ENCODE results near the gene NENF.

The NENF gene

DNA sequence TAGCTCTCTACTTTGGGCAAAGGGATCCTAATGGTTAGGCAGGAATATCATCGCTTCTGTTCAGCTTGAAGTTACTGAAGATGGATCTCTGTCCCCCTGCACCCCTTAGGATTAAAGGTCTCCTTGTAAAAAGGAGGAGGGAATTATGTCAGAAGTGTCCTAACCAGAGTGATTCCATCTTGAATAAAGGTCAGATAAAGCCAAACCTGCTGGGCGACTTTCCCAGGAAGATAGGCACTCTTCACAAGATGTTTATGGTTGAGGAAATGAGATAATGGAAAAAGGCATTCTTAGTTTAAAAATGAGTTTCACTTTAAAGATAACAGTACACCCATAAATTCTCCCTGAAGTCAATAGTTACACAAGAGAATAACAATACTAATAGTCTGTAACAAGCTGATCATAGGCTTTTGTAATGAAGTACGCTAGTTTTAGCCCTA, 1.7 kb upstream of the NENF start:
- H3K9ac ChIP-seq (ENCODE audit: low read depth in 1 of 2, low read length in 2 of 2) = peak overlapping the region in 1 of 2 donors; percentile 12
- H3K27me3 ChIP-seq (ENCODE audit: control insufficient read depth in 2 of 2, insufficient read depth in 2 of 2, low read length in 2 of 2) = no peaks in the 10 kb centered on the region
- H3K4me1 ChIP-seq (ENCODE audit: control insufficient read depth in 2 of 2, insufficient read depth in 2 of 2, low read length in 2 of 2) = peaks cover 9 to 22% of the 10 kb centered on the region in 2 donors
- no peaks in the 10 kb centered on the region for H3K9me3 ChIP-seq (ENCODE audit: control insufficient read depth in 2 of 2, low read length in 2 of 2)
- no peaks in the 10 kb centered on the region for H3K36me3 ChIP-seq (ENCODE audit: control insufficient read depth in 2 of 2, insufficient read depth in 2 of 2, low read length in 2 of 2)
- peak overlapping the region; percentile 51 to 60 for H3K27ac ChIP-seq (ENCODE audit: low read depth in 2 of 2, low read length in 2 of 2)
- H3K4me3 ChIP-seq (ENCODE audit: low read length in 2 of 2) = no peak overlapping the region

DNA sequence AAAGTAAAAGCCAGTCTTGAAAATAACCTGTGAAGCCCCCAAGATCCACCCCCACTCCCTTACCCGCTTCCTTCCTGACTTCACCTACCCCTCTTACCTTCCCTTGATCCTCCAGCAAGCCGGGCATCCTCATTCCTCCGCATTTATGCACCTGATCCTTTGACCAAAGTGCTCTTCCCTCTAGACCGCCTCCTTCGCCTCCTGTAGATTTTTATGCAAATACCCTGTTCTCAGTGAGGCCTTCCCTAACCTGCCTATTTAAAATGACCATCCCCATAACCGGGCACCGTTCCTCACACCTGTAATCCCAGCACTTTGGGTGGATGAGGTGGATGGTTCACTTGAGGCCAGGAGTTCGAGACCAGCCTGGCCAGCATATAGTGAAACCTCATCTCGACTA, 1.1 kb upstream of the NENF start:
- H3K27ac ChIP-seq (ENCODE audit: low read depth in 2 of 2, low read length in 2 of 2) = peak overlapping the region in 1 of 2 donors; percentile 60
- no peak overlapping the region for H3K4me3 ChIP-seq (ENCODE audit: low read length in 2 of 2)

DNA sequence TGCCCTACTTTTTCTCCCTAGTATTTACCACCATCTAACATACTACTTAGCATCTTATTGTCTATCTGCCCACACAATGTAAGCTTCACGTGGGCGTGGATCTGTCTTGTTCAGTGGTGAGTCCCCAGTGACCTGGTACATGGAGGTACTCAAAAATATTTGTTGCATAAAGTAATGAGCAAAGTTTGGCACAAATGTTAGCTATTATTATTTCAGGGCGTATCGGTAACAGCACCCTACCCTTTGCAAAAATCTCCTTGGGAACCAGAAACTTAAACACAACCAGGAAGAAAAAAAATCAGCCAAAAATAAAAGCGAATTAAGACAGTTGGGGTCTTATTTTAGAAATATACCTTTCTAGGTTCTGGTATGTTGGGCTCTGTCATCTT, 454 bp upstream of the NENF start:
- Histone ChIP-seq H3K4me3 (ENCODE audit: low read length in 2 of 2) (peak overlapping the region; percentile 64 to 77), H3K9me3 (ENCODE audit: control insufficient read depth in 2 of 2, low read length in 2 of 2) (no peaks in the 10 kb centered on the region), H3K4me1 (ENCODE audit: control insufficient read depth in 2 of 2, insufficient read depth in 2 of 2, low read length in 2 of 2) (peaks cover 9 to 22% of the 10 kb centered on the region in 2 donors), H3K36me3 (ENCODE audit: control insufficient read depth in 2 of 2, insufficient read depth in 2 of 2, low read length in 2 of 2) (no peaks in the 10 kb centered on the region), H3K27me3 (ENCODE audit: control insufficient read depth in 2 of 2, insufficient read depth in 2 of 2, low read length in 2 of 2) (no peaks in the 10 kb centered on the region), H3K9ac (ENCODE audit: low read depth in 1 of 2, low read length in 2 of 2) (peak overlapping the region; percentile 63 to 75), H3K27ac (ENCODE audit: low read depth in 2 of 2, low read length in 2 of 2) (peak overlapping the region; percentile 17 to 19)

More for the DNA sequence above, 1.1 kb upstream of the NENF start:
- no peaks in the 10 kb centered on the region for H3K9me3 ChIP-seq (ENCODE audit: control insufficient read depth in 2 of 2, low read length in 2 of 2)
- no peaks in the 10 kb centered on the region for H3K27me3 ChIP-seq (ENCODE audit: control insufficient read depth in 2 of 2, insufficient read depth in 2 of 2, low read length in 2 of 2)
- peaks cover 9 to 22% of the 10 kb centered on the region in 2 donors for H3K4me1 ChIP-seq (ENCODE audit: control insufficient read depth in 2 of 2, insufficient read depth in 2 of 2, low read length in 2 of 2)
- H3K36me3 ChIP-seq (ENCODE audit: control insufficient read depth in 2 of 2, insufficient read depth in 2 of 2, low read length in 2 of 2) = no peaks in the 10 kb centered on the region
- H3K9ac ChIP-seq (ENCODE audit: low read depth in 1 of 2, low read length in 2 of 2) = peak overlapping the region in 1 of 2 donors; percentile 12

DNA sequence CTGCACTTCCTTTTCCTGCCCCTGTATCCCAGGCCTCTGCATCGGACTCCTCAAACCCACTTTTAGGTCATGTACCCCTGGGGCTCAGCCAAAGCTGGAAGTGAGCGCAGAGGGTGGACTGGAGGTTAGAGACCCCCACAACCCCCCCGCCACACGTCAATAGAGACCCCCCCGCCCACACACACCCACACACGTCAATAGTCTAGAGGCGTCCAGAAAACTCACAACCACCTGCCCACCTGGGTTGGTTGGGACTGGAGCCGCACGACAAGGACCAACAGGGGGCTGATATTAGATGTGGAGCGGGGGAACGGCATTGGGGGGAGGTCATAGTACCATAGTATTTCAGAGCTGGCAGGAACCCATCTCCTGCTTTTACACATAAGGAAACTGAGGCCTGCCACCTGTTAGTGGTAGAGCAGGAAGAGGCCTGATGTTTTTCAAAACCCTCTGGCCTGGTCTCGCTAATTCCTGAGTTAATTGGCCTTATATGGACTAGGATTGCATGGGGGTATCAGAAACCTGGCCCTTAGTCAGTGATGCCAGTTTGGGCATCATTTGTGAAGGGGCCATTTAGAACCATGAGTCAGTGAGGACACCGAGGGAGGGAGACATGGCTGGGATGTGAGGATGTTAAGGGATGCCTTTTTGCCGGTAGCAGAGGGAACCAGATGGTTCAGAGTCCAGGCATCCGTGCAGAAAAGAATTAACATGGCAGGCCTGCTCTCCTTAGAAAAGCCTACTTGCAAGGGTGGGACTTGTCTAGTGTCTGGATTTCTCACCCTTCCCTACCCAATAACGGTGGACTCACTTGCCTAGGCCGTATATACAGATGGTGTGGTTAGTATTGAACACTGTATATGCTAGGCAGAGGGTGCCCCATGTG, 1.1 kb downstream of the NENF start:
- no peaks in the 10 kb centered on the region for H3K9me3 ChIP-seq (ENCODE audit: control insufficient read depth in 2 of 2, low read length in 2 of 2)
- H3K4me3 ChIP-seq (ENCODE audit: low read length in 2 of 2) = peak overlapping the region; percentile 71 to 77
- H3K9ac ChIP-seq (ENCODE audit: low read depth in 1 of 2, low read length in 2 of 2) = peak overlapping the region; percentile 75 to 77
- H3K4me1 ChIP-seq (ENCODE audit: control insufficient read depth in 2 of 2, insufficient read depth in 2 of 2, low read length in 2 of 2) = peaks cover 9 to 22% of the 10 kb centered on the region in 2 donors
- H3K36me3 ChIP-seq (ENCODE audit: control insufficient read depth in 2 of 2, insufficient read depth in 2 of 2, low read length in 2 of 2) = no peaks in the 10 kb centered on the region
- H3K27me3 ChIP-seq (ENCODE audit: control insufficient read depth in 2 of 2, insufficient read depth in 2 of 2, low read length in 2 of 2) = no peaks in the 10 kb centered on the region
- H3K27ac ChIP-seq (ENCODE audit: low read depth in 2 of 2, low read length in 2 of 2) = no peak overlapping the region

DNA sequence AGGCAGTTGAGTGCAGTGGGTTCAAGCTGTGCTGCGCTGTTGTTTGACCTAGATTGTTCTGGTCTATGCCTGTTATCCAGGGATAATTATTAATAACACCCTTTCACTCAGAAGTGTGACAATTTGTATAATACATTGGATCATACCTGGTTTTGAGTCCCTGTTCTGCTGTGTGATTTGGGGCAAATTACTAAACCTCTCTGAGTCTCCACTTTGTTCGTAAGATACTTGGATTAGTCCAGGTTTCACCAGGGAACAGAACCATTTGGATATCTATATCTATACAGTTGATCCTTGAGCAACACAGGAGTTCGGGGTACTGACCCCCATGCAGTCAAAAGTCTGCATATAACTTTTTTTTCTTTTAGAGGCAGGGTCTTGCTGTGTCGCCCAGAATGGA, 2.3 kb downstream of the NENF start:
- no peaks in the 10 kb centered on the region for H3K9me3 ChIP-seq (ENCODE audit: control insufficient read depth in 2 of 2, low read length in 2 of 2)
- H3K27me3 ChIP-seq (ENCODE audit: control insufficient read depth in 2 of 2, insufficient read depth in 2 of 2, low read length in 2 of 2) = no peaks in the 10 kb centered on the region
- no peak overlapping the region for H3K4me3 ChIP-seq (ENCODE audit: low read length in 2 of 2)
- no peak overlapping the region for H3K27ac ChIP-seq (ENCODE audit: low read depth in 2 of 2, low read length in 2 of 2)
- peaks cover 9 to 22% of the 10 kb centered on the region in 2 donors for H3K4me1 ChIP-seq (ENCODE audit: control insufficient read depth in 2 of 2, insufficient read depth in 2 of 2, low read length in 2 of 2)
- H3K36me3 ChIP-seq (ENCODE audit: control insufficient read depth in 2 of 2, insufficient read depth in 2 of 2, low read length in 2 of 2) = no peaks in the 10 kb centered on the region
- H3K9ac ChIP-seq (ENCODE audit: low read depth in 1 of 2, low read length in 2 of 2) = no peak overlapping the region

DNA sequence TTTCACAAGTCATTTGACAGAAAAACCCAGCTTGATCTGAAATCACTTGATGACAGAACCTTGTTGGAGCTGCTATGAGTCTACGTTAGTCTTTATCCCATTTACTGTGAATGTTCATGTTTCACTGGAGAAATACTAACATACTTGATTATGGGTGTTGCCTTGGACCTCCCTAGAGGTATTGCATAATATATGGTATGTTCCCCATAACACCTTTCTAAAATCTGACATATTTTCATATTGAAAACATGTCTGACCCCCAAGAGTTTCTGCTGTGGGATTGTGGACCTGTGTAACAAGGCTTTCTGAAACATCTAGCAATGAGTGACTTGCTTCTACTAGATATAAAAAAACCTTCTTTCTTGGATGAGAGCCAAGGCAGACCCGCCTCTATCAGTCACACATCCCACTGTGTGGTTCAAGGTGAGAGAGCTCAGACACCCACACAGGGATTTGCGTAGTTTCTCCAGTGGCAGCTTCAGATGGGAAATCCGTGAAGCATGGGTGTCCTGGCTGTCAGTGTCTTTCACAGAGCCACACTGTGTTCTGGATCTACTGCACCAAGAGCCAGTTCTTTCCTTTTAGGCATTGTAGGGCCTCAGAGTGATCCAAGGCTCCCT, 4.6 kb downstream of the NENF start:
- Histone ChIP-seq H3K4me1 (ENCODE audit: control insufficient read depth in 2 of 2, insufficient read depth in 2 of 2, low read length in 2 of 2) (peaks cover 1 to 6% of the 10 kb centered on the region in 2 donors), H3K9ac (ENCODE audit: low read depth in 1 of 2, low read length in 2 of 2) (no peak overlapping the region), H3K4me3 (ENCODE audit: low read length in 2 of 2) (no peak overlapping the region), H3K36me3 (ENCODE audit: control insufficient read depth in 2 of 2, insufficient read depth in 2 of 2, low read length in 2 of 2) (no peaks in the 10 kb centered on the region), H3K27ac (ENCODE audit: low read depth in 2 of 2, low read length in 2 of 2) (no peak overlapping the region), H3K9me3 (ENCODE audit: control insufficient read depth in 2 of 2, low read length in 2 of 2) (no peaks in the 10 kb centered on the region), H3K27me3 (ENCODE audit: control insufficient read depth in 2 of 2, insufficient read depth in 2 of 2, low read length in 2 of 2) (no peaks in the 10 kb centered on the region)

DNA sequence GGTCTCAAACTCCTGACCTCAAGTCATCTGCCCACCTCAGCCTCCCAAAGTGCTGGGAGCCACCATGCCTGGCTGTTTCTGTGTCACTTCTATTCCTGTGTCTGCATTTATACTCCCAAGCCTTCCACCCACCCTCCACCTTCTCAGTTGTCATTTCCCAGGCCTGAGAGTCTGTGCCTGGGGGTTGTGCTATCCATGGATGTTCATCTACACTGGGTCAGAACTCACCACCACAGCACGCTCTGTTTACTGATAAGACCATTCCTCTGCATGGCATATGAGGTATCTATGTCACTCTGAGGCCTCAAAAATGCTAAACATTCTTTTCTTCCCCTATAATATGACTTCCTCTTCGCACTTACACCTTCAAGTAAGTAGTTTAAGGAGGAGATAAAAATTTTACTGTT, 6.1 kb downstream of the NENF start:
- H3K4me1 ChIP-seq (ENCODE audit: control insufficient read depth in 2 of 2, insufficient read depth in 2 of 2, low read length in 2 of 2) = peaks cover 0 to 4% of the 10 kb centered on the region in 2 donors
- no peaks in the 10 kb centered on the region for H3K27me3 ChIP-seq (ENCODE audit: control insufficient read depth in 2 of 2, insufficient read depth in 2 of 2, low read length in 2 of 2)
- no peak overlapping the region for H3K9ac ChIP-seq (ENCODE audit: low read depth in 1 of 2, low read length in 2 of 2)
- no peak overlapping the region for H3K4me3 ChIP-seq (ENCODE audit: low read length in 2 of 2)
- no peak overlapping the region for H3K27ac ChIP-seq (ENCODE audit: low read depth in 2 of 2, low read length in 2 of 2)
- no peaks in the 10 kb centered on the region for H3K9me3 ChIP-seq (ENCODE audit: control insufficient read depth in 2 of 2, low read length in 2 of 2)
- H3K36me3 ChIP-seq (ENCODE audit: control insufficient read depth in 2 of 2, insufficient read depth in 2 of 2, low read length in 2 of 2) = no peaks in the 10 kb centered on the region

DNA sequence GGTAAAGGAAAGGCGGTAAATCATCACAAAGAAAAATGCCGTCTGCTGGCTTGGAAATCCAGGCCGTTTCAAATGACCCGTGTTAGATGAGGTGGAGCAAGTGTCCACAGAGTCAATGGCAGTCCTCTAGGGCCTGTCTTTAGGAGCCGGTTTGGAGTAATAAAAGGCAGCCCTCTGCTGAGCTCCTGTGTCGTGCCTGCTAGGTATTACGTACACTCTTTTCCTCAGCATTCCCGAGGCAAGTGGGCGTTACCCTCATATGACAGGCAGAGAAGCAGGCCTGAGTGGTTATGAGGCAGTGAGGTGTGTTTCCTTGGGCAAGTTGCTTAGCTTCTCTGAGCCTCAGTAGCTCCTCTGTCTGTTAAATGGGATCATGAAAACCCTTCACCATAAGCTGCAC, 7.7 kb downstream of the NENF start:
- no peaks in the 10 kb centered on the region for H3K4me1 ChIP-seq (ENCODE audit: control insufficient read depth in 2 of 2, insufficient read depth in 2 of 2, low read length in 2 of 2)
- no peaks in the 10 kb centered on the region for H3K27me3 ChIP-seq (ENCODE audit: control insufficient read depth in 2 of 2, insufficient read depth in 2 of 2, low read length in 2 of 2)
- no peak overlapping the region for H3K4me3 ChIP-seq (ENCODE audit: low read length in 2 of 2)
- peaks cover 0 to 2% of the 10 kb centered on the region in 2 donors for H3K36me3 ChIP-seq (ENCODE audit: control insufficient read depth in 2 of 2, insufficient read depth in 2 of 2, low read length in 2 of 2)
- H3K9me3 ChIP-seq (ENCODE audit: control insufficient read depth in 2 of 2, low read length in 2 of 2) = no peaks in the 10 kb centered on the region
- H3K27ac ChIP-seq (ENCODE audit: low read depth in 2 of 2, low read length in 2 of 2) = no peak overlapping the region
- no peak overlapping the region for H3K9ac ChIP-seq (ENCODE audit: low read depth in 1 of 2, low read length in 2 of 2)

DNA sequence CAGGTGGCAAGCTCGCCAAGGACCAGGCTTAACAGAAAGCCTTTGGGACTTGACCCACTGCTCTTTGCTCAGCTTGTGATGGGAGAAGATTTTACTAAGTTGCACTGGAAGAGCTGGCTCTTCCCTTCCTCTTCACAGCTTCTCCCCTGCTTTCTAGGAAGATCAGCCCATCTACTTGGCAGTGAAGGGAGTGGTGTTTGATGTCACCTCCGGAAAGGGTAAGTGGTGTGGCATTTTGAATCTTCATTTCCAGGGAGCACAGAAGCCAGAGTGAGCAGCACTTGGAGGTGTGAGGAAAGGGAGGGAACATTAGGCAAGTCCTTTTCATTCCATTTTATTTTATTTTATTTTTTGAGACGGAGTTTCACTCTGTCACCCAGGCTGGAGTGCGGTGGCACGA, 9.7 kb downstream of the NENF start:
- Histone ChIP-seq H3K27me3 (ENCODE audit: control insufficient read depth in 2 of 2, insufficient read depth in 2 of 2, low read length in 2 of 2) (no peaks in the 10 kb centered on the region), H3K9me3 (ENCODE audit: control insufficient read depth in 2 of 2, low read length in 2 of 2) (no peaks in the 10 kb centered on the region), H3K9ac (ENCODE audit: low read depth in 1 of 2, low read length in 2 of 2) (no peak overlapping the region), H3K4me1 (ENCODE audit: control insufficient read depth in 2 of 2, insufficient read depth in 2 of 2, low read length in 2 of 2) (no peaks in the 10 kb centered on the region), H3K4me3 (ENCODE audit: low read length in 2 of 2) (no peak overlapping the region), H3K27ac (ENCODE audit: low read depth in 2 of 2, low read length in 2 of 2) (no peak overlapping the region), H3K36me3 (ENCODE audit: control insufficient read depth in 2 of 2, insufficient read depth in 2 of 2, low read length in 2 of 2) (peaks cover 3 to 8% of the 10 kb centered on the region in 2 donors)

DNA sequence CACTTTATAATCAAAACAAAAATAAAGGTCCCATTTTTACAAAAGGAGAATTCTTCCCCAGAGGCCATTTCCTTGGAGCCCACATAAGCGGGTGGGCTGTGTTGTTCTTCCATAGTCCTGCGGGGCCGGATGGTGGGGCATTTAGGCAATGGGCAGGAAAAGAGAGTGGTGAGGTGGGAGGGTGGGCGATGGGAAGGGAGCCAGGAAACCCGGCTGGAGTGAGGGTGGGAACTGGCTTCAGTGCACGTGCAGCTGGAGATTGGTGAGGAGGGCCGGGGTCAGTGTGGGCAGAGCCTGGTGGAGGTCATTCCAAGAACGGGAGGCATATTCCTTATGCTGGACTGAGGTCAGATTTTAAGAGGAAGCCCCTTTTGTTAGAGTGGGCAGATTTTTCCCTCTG, 13.6 kb downstream of the NENF start:
- Histone ChIP-seq H3K9ac (ENCODE audit: low read depth in 1 of 2, low read length in 2 of 2) (no peak overlapping the region), H3K4me3 (ENCODE audit: low read length in 2 of 2) (no peak overlapping the region), H3K4me1 (ENCODE audit: control insufficient read depth in 2 of 2, insufficient read depth in 2 of 2, low read length in 2 of 2) (no peaks in the 10 kb centered on the region)

More for the DNA sequence above, 13.6 kb downstream of the NENF start:
- no peaks in the 10 kb centered on the region for H3K27me3 ChIP-seq (ENCODE audit: control insufficient read depth in 2 of 2, insufficient read depth in 2 of 2, low read length in 2 of 2)
- peaks cover 3 to 10% of the 10 kb centered on the region in 2 donors for H3K36me3 ChIP-seq (ENCODE audit: control insufficient read depth in 2 of 2, insufficient read depth in 2 of 2, low read length in 2 of 2)
- no peak overlapping the region for H3K27ac ChIP-seq (ENCODE audit: low read depth in 2 of 2, low read length in 2 of 2)
- no peaks in the 10 kb centered on the region for H3K9me3 ChIP-seq (ENCODE audit: control insufficient read depth in 2 of 2, low read length in 2 of 2)

All from mucosa of rectum (tissue), 2 donors.